B cell (primary cell): ENCODE measurements around the gene MAS1L. TPM values are rescaled to one million over a fixed set of nuclear protein-coding genes. Genes with fewer than 3 reads are reported as not detected.

Experiments
- ATAC-seq: fragments of 200-7000 bp; cut with Tn5 transposase; one replicate; pipeline ENCODE4 v1.10.0; 2021; ENCODE audit warnings: low read depth, mild to moderate bottlenecking, moderate number of reproducible peaks, moderate library complexity
- CTCF ChIA-PET: fragments of 350-600 bp; sonication (Branson Sonifier 250); formaldehyde crosslinking; loops from one replicate; lab custom pipeline; 2021; ENCODE audit warnings: antibody characterized with exemption, inconsistent platforms; lab: Charles Lee
- POLR2A ChIA-PET: fragments of 350-600 bp; sonication (Branson Sonifier 250); formaldehyde crosslinking; loops from one replicate; lab custom pipeline; 2021; ENCODE audit warnings: antibody characterized with exemption; lab: Charles Lee
- DNase-seq: peaks from one replicate; pipeline ENCODE4 v3.0.0; 2013
- H2AFZ ChIP-seq: 2 replicates; pipeline ENCODE4 v1.6.1; 2012; ENCODE audit warnings: mild to moderate bottlenecking, low read depth, low read length; ENCODE audit not compliant: insufficient read depth, poor library complexity, severe bottlenecking
- H3K27ac ChIP-seq, 2 donors: 1 replicate in 1 of 2; 2 replicates in 1 of 2; pipeline ENCODE4 v1.5.1; 2012 to 2013; ENCODE audit warnings: low read length in 2 of 2, mild to moderate bottlenecking in 2 of 2, moderate library complexity in 1 of 2
- H3K27me3 ChIP-seq, 4 experiments: fragments of 200-600 bp in 1 of 4; sonication (generic) in 1 of 4; replicated peaks in 1 of 4; 1 replicate in 2 of 4; 2 replicates in 2 of 4; pipeline versions ENCODE4 v1.6.1 to v1.7.0; 2013 to 2016; ENCODE audit warnings: low read length in 3 of 4, mild to moderate bottlenecking in 2 of 4, mixed read lengths in 1 of 4, moderate library complexity in 1 of 4; ENCODE audit not compliant: insufficient read depth in 4 of 4, control insufficient read depth in 3 of 4; ENCODE audit errors: control extremely low read depth in 1 of 4
- H3K36me3 ChIP-seq, 2 experiments: replicated peaks in 1 of 2; 1 replicate in 1 of 2; 2 replicates in 1 of 2; pipeline versions ENCODE4 v1.6.1 to v1.7.1; 2013; ENCODE audit warnings: low read length in 1 of 2; ENCODE audit not compliant: insufficient read depth in 2 of 2, control insufficient read depth in 1 of 2; ENCODE audit errors: control extremely low read depth in 1 of 2, extremely low read depth in 1 of 2
- H3K4me1 ChIP-seq, 2 donors: fragments of 200-600 bp in 1 of 2; sonication (generic) in 1 of 2; 1 replicate in 1 of 2; 2 replicates in 1 of 2; pipeline versions ENCODE4 v1.5.1 to v1.6.1; 2013 to 2017; ENCODE audit warnings: low read length in 2 of 2; ENCODE audit not compliant: control insufficient read depth in 2 of 2, insufficient read depth in 2 of 2
- H3K4me2 ChIP-seq: replicated peaks from 2 replicates; pipeline ENCODE3; 2012; ENCODE audit warnings: mild to moderate bottlenecking, low read depth, low read length; ENCODE audit not compliant: poor library complexity, severe bottlenecking
- H3K4me3 ChIP-seq, 5 experiments: fragments of 200-600 bp in 1 of 5; sonication (generic) in 1 of 5; 1 replicate in 3 of 5; 2 replicates in 2 of 5; pipeline versions ENCODE4 v1.5.1 to v1.7.0; 2011 to 2016; ENCODE audit warnings: low read length in 4 of 5, mild to moderate bottlenecking in 4 of 5, low read depth in 2 of 5, control low read depth in 1 of 5, moderate library complexity in 1 of 5; ENCODE audit not compliant: insufficient read depth in 1 of 5; ENCODE audit errors: control extremely low read depth in 1 of 5, extremely low read depth in 1 of 5
- H3K79me2 ChIP-seq: fragments of 200-600 bp; sonication (generic); one replicate; pipeline ENCODE4 v1.6.0; 2016; ENCODE audit warnings: low read length; ENCODE audit not compliant: control insufficient read depth, insufficient read depth
- H3K9ac ChIP-seq: fragments of 200-600 bp; sonication (generic); 2 replicates; pipeline ENCODE4 v1.6.1; 2017; ENCODE audit warnings: mild to moderate bottlenecking, low read length, moderate library complexity
- H3K9me3 ChIP-seq, 3 donors: one replicate each; pipeline versions ENCODE4 v1.6.1 to v1.7.1; 2013; ENCODE audit warnings: low read length in 2 of 3; ENCODE audit not compliant: control insufficient read depth in 2 of 3, insufficient read depth in 1 of 3; ENCODE audit errors: control extremely low read depth in 1 of 3
- H4K20me1 ChIP-seq: 2 replicates; pipeline ENCODE4 v1.6.0; 2012; ENCODE audit warnings: mild to moderate bottlenecking, low read length; ENCODE audit not compliant: insufficient read depth, control insufficient read depth, poor library complexity, severe bottlenecking
- H3K27ac Mint-ChIP-seq: one replicate; pipeline ENCODE4 v1.8.0; 2021; ENCODE audit warnings: mixed read lengths
- H3K27me3 Mint-ChIP-seq: one replicate; pipeline ENCODE4 v1.8.0; 2021; ENCODE audit warnings: mixed read lengths
- H3K4me1 Mint-ChIP-seq: one replicate; pipeline ENCODE4 v1.8.0; 2021; ENCODE audit warnings: mixed read lengths
- H3K4me3 Mint-ChIP-seq: one replicate; pipeline ENCODE4 v1.8.0; 2021; ENCODE audit warnings: mixed read lengths
- H3K9me3 Mint-ChIP-seq: one replicate; pipeline ENCODE4 v1.8.0; 2022; ENCODE audit warnings: mixed read lengths; ENCODE audit not compliant: insufficient read depth
- EZH2 ChIP-seq: IDR thresholded peaks from 2 replicates; pipeline ENCODE4 v1.6.1; 2012; ENCODE audit warnings: borderline replicate concordance, low read depth, mild to moderate bottlenecking, moderate library complexity, low read length; ENCODE audit not compliant: insufficient read depth, poor library complexity, severe bottlenecking
- WGBS: methylation state at CpG from one replicate; pipeline ENCODE4 v1.1.5; 2013; ENCODE audit warnings: missing lambda C conversion rate; ENCODE audit not compliant: insufficient coverage; 5-methylcytosine and 5-hydroxymethylcytosine counted together
- intact Hi-C: fragments of 100-400 bp; cut with micrococcal nuclease; formaldehyde crosslinking; loops from one replicate; pipeline ENCODE4 v1.10.0; 2022
- polyA plus RNA-seq: library from polyadenylated mRNA; depleted of rRNA; stranded (reverse); fragments of >200 nt; gene quantifications from 2 replicates; pipeline ENCODE4 v1.2.3, GENCODE V29; 2012
- total RNA-seq, 2 donors: library from RNA; stranded (reverse); fragments of 120-200 nt in 1 of 2; gene quantifications; 1 replicate in 1 of 2; 2 replicates in 1 of 2; pipeline versions ENCODE4 v1.2.3 to v1.2.4, GENCODE V29; 2013 to 2022
- TF ChIP-seq, protein P1 (sequence below): fragments of 200-600 bp; IDR thresholded peaks from one replicate; pipeline ENCODE4 v1.8.0; 2022; ENCODE audit warnings: antibody characterized with exemption, mild to moderate bottlenecking

The MAS1L gene
- total and polyA plus RNA-seq, 2 donors (not counting 1 experiment from before 2014, with no cell fraction given) = not detected

DNA sequence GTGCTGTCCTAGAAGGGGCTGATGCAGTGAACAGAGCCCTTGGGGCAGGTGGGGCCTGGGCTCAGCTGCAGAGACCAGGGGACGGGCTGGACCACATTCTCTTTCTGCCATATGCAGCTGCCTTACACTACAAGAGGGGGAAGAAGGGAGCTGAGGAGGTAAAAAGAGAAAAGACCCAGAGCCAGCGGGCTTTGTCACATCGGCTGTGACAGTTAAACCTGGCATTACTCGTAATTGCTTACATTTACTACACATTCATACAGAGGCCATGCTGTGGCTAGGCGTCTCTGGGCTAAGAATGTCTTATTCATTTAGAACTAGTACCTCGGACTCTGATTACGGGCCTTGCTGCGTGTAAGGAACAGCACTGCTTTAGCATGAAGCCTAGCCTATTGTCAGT, 12.8 kb upstream of the MAS1L start:
- H3K9ac ChIP-seq = no peak overlapping the region
- H2AFZ ChIP-seq = no peak overlapping the region
- TF ChIP-seq, protein P1, sequence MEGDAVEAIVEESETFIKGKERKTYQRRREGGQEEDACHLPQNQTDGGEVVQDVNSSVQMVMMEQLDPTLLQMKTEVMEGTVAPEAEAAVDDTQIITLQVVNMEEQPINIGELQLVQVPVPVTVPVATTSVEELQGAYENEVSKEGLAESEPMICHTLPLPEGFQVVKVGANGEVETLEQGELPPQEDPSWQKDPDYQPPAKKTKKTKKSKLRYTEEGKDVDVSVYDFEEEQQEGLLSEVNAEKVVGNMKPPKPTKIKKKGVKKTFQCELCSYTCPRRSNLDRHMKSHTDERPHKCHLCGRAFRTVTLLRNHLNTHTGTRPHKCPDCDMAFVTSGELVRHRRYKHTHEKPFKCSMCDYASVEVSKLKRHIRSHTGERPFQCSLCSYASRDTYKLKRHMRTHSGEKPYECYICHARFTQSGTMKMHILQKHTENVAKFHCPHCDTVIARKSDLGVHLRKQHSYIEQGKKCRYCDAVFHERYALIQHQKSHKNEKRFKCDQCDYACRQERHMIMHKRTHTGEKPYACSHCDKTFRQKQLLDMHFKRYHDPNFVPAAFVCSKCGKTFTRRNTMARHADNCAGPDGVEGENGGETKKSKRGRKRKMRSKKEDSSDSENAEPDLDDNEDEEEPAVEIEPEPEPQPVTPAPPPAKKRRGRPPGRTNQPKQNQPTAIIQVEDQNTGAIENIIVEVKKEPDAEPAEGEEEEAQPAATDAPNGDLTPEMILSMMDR = no peak
- no peak for TF ChIP-seq EZH2
- H3K4me1 ChIP-seq = no peaks in the 10 kb centered on the region
- ChIA-PET CTCF (no interaction called here), POLR2A (no interaction called here)
- H3K79me2 ChIP-seq = no peaks in the 10 kb centered on the region
- H4K20me1 ChIP-seq = no peaks in the 10 kb centered on the region
- H3K27me3 ChIP-seq = peaks cover 0 to 7% (median 2%) of the 10 kb centered on the region in 4 experiments
- Mint-ChIP-seq H3K4me1 (no peaks in the 10 kb centered on the region), H3K27me3 (peaks cover 47% of the 10 kb centered on the region), H3K9me3 (no peaks in the 10 kb centered on the region), H3K4me3 (no peak overlapping the region), H3K27ac (no peak overlapping the region)
- H3K4me2 ChIP-seq = no peak overlapping the region
- 98% methylated on average over 6 of the region's 8 CpGs for WGBS
- H3K9me3 ChIP-seq = no peaks in the 10 kb centered on the region
- H3K36me3 ChIP-seq = no peaks in the 10 kb centered on the region
- H3K27ac ChIP-seq = no peak overlapping the region
- H3K4me3 ChIP-seq = no peak overlapping the region
- DNase-seq = no peak
- intact Hi-C loops = no loop called here
- ATAC-seq = no peak

DNA sequence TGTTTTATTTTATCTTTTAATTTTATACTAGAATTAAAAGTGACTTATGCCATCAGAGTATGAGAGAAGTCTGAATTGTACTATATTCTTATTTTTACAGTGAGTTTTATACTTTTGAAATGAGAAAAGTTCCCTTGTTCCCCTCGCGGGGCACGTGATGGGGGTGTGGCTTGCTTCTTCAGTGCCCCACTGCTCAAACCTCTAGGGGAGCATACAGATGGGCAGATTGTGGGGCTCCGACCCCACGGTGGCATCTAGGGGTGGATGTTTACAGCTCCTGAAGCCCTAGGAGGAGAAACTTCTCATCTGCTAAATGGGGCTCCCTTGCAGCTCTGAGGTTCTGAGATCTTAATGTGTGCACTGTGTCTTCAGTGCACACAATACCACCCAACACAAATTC, 11.9 kb upstream of the MAS1L start:
- DNase-seq (no peak), ATAC-seq (no peak)
- ChIA-PET CTCF (no interaction called here), POLR2A (no interaction called here)
- no peak overlapping the region for H3K4me2 ChIP-seq
- H3K27ac ChIP-seq = no peak overlapping the region
- H3K9ac ChIP-seq = no peak overlapping the region
- Mint-ChIP-seq H3K4me3 (no peak overlapping the region), H3K27me3 (peaks cover 55% of the 10 kb centered on the region), H3K4me1 (no peaks in the 10 kb centered on the region), H3K9me3 (no peaks in the 10 kb centered on the region), H3K27ac (no peak overlapping the region)
- peaks cover 0 to 7% (median 2%) of the 10 kb centered on the region in 4 experiments for H3K27me3 ChIP-seq
- no peaks in the 10 kb centered on the region for H3K9me3 ChIP-seq
- no peak for TF ChIP-seq EZH2
- TF ChIP-seq, protein P1 = no peak
- 73% methylated on average over 4 of the region's 5 CpGs for WGBS
- no peaks in the 10 kb centered on the region for H3K79me2 ChIP-seq
- H4K20me1 ChIP-seq = no peaks in the 10 kb centered on the region
- intact Hi-C loops = no loop called here
- H2AFZ ChIP-seq = no peak overlapping the region
- H3K36me3 ChIP-seq = no peaks in the 10 kb centered on the region
- H3K4me1 ChIP-seq = no peaks in the 10 kb centered on the region
- H3K4me3 ChIP-seq = no peak overlapping the region
